Natural killer cell treated with Interleukin-12 subunit alpha and Interleukin-12 subunit beta and Interleukin-15 and Interleukin-18, amount 100 ng/mL, for 72 hours (primary cell): Measurements from ENCODE around the gene NIN. TPM values are rescaled to one million over a fixed set of nuclear protein-coding genes. Genes with fewer than 3 reads are reported as not detected.

Experiments
- ATAC-seq, 2 donors: fragments of 150-1000 bp; cut with Tn5 transposase in 1 of 2; sonication (Bioruptor Pico), chemical (Tn5 transposase) in 1 of 2; 2 replicates each; pipeline ENCODE4 v1.10.0; 2021
- DNase-seq: peaks from one replicate; pipeline ENCODE4 v3.0.0; 2022; ENCODE audit warnings: low spot score
- H3K27ac Mint-ChIP-seq, 2 donors: 1 replicate in 1 of 2; 2 replicates in 1 of 2; pipeline ENCODE4 v1.8.0; 2022; ENCODE audit warnings: mixed read lengths in 2 of 2, mild to moderate bottlenecking in 1 of 2, moderate library complexity in 1 of 2
- H3K27me3 Mint-ChIP-seq, 2 donors: 1 replicate in 1 of 2; 2 replicates in 1 of 2; pipeline ENCODE4 v1.8.0; 2022; ENCODE audit warnings: mixed read lengths in 2 of 2
- H3K36me3 Mint-ChIP-seq: one replicate; pipeline ENCODE4 v1.8.0; 2022; ENCODE audit warnings: mixed read lengths
- H3K4me1 Mint-ChIP-seq, 2 donors: 1 replicate in 1 of 2; 2 replicates in 1 of 2; pipeline ENCODE4 v1.8.0; 2022; ENCODE audit warnings: low read depth in 2 of 2, mixed read lengths in 2 of 2, mild to moderate bottlenecking in 1 of 2
- H3K4me3 Mint-ChIP-seq: one replicate; pipeline ENCODE4 v1.8.0; 2022; ENCODE audit warnings: mixed read lengths
- H3K9me3 Mint-ChIP-seq: 2 replicates; pipeline ENCODE4 v1.8.0; 2022; ENCODE audit warnings: mixed read lengths
- total RNA-seq, 2 donors: library from RNA; stranded (reverse); gene quantifications; one replicate each; pipeline ENCODE4 v1.2.3, GENCODE V29; 2022

NIN gene
- total RNA-seq, 2 donors from 2014 or later, result 52.0 to 74.5 TPM

- no peak for DNase-seq
- H3K9me3 Mint-ChIP-seq, result no peaks in the 10 kb centered on the region
- peak overlapping the region; percentile 94 for H3K4me3 Mint-ChIP-seq
- peaks cover 0 to 3% of the 10 kb centered on the region in 2 donors for H3K27me3 Mint-ChIP-seq
- ATAC-seq, result no peak
- peaks cover 35 to 39% of the 10 kb centered on the region in 2 donors for H3K4me1 Mint-ChIP-seq
- H3K27ac Mint-ChIP-seq, result peak overlapping the region; percentile 79 to 90
- H3K36me3 Mint-ChIP-seq, result no peaks in the 10 kb centered on the region
Measured at GRCh38 chr14:50831726-50832168, 785 bp upstream of the NIN start.

GRCh38 chr14:50830044-50830931 lies 674 bp downstream of the NIN start:
- Mint-ChIP-seq H3K27me3 (peaks cover 0 to 3% of the 10 kb centered on the region in 2 donors), H3K27ac (peak overlapping the region; percentile 22 to 44), H3K36me3 (no peaks in the 10 kb centered on the region), H3K9me3 (no peaks in the 10 kb centered on the region), H3K4me1 (peaks cover 30 to 39% of the 10 kb centered on the region in 2 donors), H3K4me3 (peak overlapping the region; percentile 86)
- ATAC-seq (peak; percentile 73 to 77), DNase-seq (peak; percentile 81)

GRCh38 chr14:50829489-50830043 lies 1.4 kb downstream of the NIN start:
- DNase-seq, result no peak
- H3K27me3 Mint-ChIP-seq, result peaks cover 0 to 3% of the 10 kb centered on the region in 2 donors
- no peaks in the 10 kb centered on the region for H3K9me3 Mint-ChIP-seq
- H3K4me3 Mint-ChIP-seq, result peak overlapping the region; percentile 86
- no peaks in the 10 kb centered on the region for H3K36me3 Mint-ChIP-seq
- ATAC-seq, result no peak
- peaks cover 32 to 38% of the 10 kb centered on the region in 2 donors for H3K4me1 Mint-ChIP-seq
- H3K27ac Mint-ChIP-seq, result peak overlapping the region; percentile 22 to 44

- Mint-ChIP-seq H3K27ac (peak overlapping the region; percentile 5 to 9), H3K4me1 (peaks cover 39 to 44% of the 10 kb centered on the region in 2 donors), H3K27me3 (no peaks in the 10 kb centered on the region), H3K9me3 (no peaks in the 10 kb centered on the region), H3K36me3 (no peaks in the 10 kb centered on the region), H3K4me3 (peak overlapping the region; percentile 86)
- no peak for DNase-seq
- no peak for ATAC-seq
Measured at GRCh38 chr14:50828721-50829488, 2.1 kb downstream of the NIN start.

GRCh38 chr14:50826681-50827080 lies 4.3 kb downstream of the NIN start:
- no peak for DNase-seq
- Mint-ChIP-seq H3K36me3 (no peaks in the 10 kb centered on the region), H3K4me3 (no peak overlapping the region), H3K27me3 (no peaks in the 10 kb centered on the region), H3K9me3 (no peaks in the 10 kb centered on the region), H3K27ac (no peak overlapping the region), H3K4me1 (peaks cover 57 to 63% of the 10 kb centered on the region in 2 donors)
- ATAC-seq, result no peak

- Mint-ChIP-seq H3K27me3 (no peaks in the 10 kb centered on the region), H3K4me1 (peaks cover 66 to 70% of the 10 kb centered on the region in 2 donors), H3K27ac (no peak overlapping the region), H3K4me3 (no peak overlapping the region), H3K36me3 (peaks cover 4% of the 10 kb centered on the region), H3K9me3 (no peaks in the 10 kb centered on the region)
- ATAC-seq, result no peak
- no peak for DNase-seq
Measured at GRCh38 chr14:50825307-50825706, 5.7 kb downstream of the NIN start.

- Mint-ChIP-seq H3K9me3 (no peaks in the 10 kb centered on the region), H3K36me3 (peaks cover 8% of the 10 kb centered on the region), H3K27ac (peak overlapping the region; percentile 78 to 88), H3K4me3 (peak overlapping the region; percentile 84), H3K4me1 (peaks cover 67 to 69% of the 10 kb centered on the region in 2 donors), H3K27me3 (no peaks in the 10 kb centered on the region)
- ATAC-seq, result peak in 1 of 2 donors; percentile 39
- DNase-seq, result no peak
Measured at GRCh38 chr14:50823762-50824636, 7.0 kb downstream of the NIN start.

- H3K9me3 Mint-ChIP-seq, result no peaks in the 10 kb centered on the region
- H3K4me1 Mint-ChIP-seq, result peaks cover 64 to 67% of the 10 kb centered on the region in 2 donors
- DNase-seq (no peak), ATAC-seq (no peak)
- H3K4me3 Mint-ChIP-seq, result peak overlapping the region; percentile 84
- peaks cover 8% of the 10 kb centered on the region for H3K36me3 Mint-ChIP-seq
- no peaks in the 10 kb centered on the region for H3K27me3 Mint-ChIP-seq
- H3K27ac Mint-ChIP-seq, result peak overlapping the region; percentile 78 to 88
Measured at GRCh38 chr14:50823051-50823761, 7.8 kb downstream of the NIN start.

- DNase-seq (no peak), ATAC-seq (no peak)
- H3K9me3 Mint-ChIP-seq, result no peaks in the 10 kb centered on the region
- peaks cover 8% of the 10 kb centered on the region for H3K36me3 Mint-ChIP-seq
- peak overlapping the region; percentile 78 to 88 for H3K27ac Mint-ChIP-seq
- no peaks in the 10 kb centered on the region for H3K27me3 Mint-ChIP-seq
- H3K4me3 Mint-ChIP-seq, result peak overlapping the region; percentile 84
- H3K4me1 Mint-ChIP-seq, result peaks cover 64 to 67% of the 10 kb centered on the region in 2 donors
Measured at GRCh38 chr14:50822501-50823042, 8.4 kb downstream of the NIN start.

GRCh38 chr14:50821510-50822464 lies 9.2 kb downstream of the NIN start:
- ATAC-seq (peak; percentile 88 to 89), DNase-seq (peak; percentile 80)
- no peaks in the 10 kb centered on the region for H3K27me3 Mint-ChIP-seq
- peak overlapping the region; percentile 78 to 88 for H3K27ac Mint-ChIP-seq
- H3K4me1 Mint-ChIP-seq, result peaks cover 65 to 66% of the 10 kb centered on the region in 2 donors
- peaks cover 8% of the 10 kb centered on the region for H3K36me3 Mint-ChIP-seq
- peak overlapping the region; percentile 84 for H3K4me3 Mint-ChIP-seq
- no peaks in the 10 kb centered on the region for H3K9me3 Mint-ChIP-seq

GRCh38 chr14:50820786-50821509 lies 10.0 kb downstream of the NIN start:
- peaks cover 66 to 69% of the 10 kb centered on the region in 2 donors for H3K4me1 Mint-ChIP-seq
- no peaks in the 10 kb centered on the region for H3K27me3 Mint-ChIP-seq
- peak overlapping the region; percentile 84 for H3K4me3 Mint-ChIP-seq
- peaks cover 8% of the 10 kb centered on the region for H3K36me3 Mint-ChIP-seq
- H3K27ac Mint-ChIP-seq, result peak overlapping the region; percentile 78 to 88
- H3K9me3 Mint-ChIP-seq, result no peaks in the 10 kb centered on the region
- ATAC-seq (peak in 1 of 2 donors; percentile 29), DNase-seq (no peak)
